Measurements from ENCODE around the gene MRPL58.
A peak's percentile ranks its signal among the peaks of the same experiment; 100 is the strongest.

GRCh38 chr17:75046407-75047289 is 34.2 kb downstream of the MRPL58 start, which contains the start of the genes ATP5PD and KCTD2:
- TF ChIP-seq, protein P1, sequence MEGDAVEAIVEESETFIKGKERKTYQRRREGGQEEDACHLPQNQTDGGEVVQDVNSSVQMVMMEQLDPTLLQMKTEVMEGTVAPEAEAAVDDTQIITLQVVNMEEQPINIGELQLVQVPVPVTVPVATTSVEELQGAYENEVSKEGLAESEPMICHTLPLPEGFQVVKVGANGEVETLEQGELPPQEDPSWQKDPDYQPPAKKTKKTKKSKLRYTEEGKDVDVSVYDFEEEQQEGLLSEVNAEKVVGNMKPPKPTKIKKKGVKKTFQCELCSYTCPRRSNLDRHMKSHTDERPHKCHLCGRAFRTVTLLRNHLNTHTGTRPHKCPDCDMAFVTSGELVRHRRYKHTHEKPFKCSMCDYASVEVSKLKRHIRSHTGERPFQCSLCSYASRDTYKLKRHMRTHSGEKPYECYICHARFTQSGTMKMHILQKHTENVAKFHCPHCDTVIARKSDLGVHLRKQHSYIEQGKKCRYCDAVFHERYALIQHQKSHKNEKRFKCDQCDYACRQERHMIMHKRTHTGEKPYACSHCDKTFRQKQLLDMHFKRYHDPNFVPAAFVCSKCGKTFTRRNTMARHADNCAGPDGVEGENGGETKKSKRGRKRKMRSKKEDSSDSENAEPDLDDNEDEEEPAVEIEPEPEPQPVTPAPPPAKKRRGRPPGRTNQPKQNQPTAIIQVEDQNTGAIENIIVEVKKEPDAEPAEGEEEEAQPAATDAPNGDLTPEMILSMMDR (IDR thresholded peaks at IDR 0.05 in 8 of 11, conservative IDR thresholded peaks at IDR 0.05 in 3 of 11): peak in 3 of 11 experiments; percentile 28 to 52 (median 31)
- TF ChIP-seq POLR2A (IDR thresholded peaks at IDR 0.05) (peak; percentile 68 to 74 (median 71)), POLR2AphosphoS5 (IDR thresholded peaks at IDR 0.05) (peak; percentile 94 to 98 (median 97))
